Measurements from ENCODE around the gene TSPAN33. TPM values are rescaled to one million over a fixed set of nuclear protein-coding genes. Genes with fewer than 3 reads are reported as not detected.

The TSPAN33 gene
- total RNA-seq, 4 donors from 2014 or later, result 2.4 to 12.1 (median 6.0) TPM

DNA sequence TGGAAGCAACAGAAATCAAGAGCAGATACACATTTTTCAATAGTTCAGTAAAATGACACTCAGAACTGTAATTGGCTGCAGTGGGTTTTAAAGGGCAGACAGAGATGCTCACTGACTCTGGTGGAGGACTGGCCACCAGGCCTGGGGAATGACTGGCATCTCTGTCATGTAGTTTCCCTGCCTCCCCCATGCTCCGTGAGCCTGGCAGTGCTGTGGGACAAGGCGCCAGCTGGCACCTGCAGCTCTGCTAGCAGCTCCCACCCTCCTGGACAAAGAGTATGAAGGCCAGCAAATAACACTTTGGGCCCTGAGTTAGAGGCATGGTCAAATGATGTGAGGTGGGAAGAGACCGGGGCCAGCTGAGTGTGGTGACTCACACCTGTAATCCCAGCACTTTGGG, 15.0 kb downstream of the TSPAN33 start:
- TF ChIP-seq, protein P1, sequence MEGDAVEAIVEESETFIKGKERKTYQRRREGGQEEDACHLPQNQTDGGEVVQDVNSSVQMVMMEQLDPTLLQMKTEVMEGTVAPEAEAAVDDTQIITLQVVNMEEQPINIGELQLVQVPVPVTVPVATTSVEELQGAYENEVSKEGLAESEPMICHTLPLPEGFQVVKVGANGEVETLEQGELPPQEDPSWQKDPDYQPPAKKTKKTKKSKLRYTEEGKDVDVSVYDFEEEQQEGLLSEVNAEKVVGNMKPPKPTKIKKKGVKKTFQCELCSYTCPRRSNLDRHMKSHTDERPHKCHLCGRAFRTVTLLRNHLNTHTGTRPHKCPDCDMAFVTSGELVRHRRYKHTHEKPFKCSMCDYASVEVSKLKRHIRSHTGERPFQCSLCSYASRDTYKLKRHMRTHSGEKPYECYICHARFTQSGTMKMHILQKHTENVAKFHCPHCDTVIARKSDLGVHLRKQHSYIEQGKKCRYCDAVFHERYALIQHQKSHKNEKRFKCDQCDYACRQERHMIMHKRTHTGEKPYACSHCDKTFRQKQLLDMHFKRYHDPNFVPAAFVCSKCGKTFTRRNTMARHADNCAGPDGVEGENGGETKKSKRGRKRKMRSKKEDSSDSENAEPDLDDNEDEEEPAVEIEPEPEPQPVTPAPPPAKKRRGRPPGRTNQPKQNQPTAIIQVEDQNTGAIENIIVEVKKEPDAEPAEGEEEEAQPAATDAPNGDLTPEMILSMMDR (IDR thresholded peaks at IDR 0.05; ENCODE audit: low read depth), result no peak

DNA sequence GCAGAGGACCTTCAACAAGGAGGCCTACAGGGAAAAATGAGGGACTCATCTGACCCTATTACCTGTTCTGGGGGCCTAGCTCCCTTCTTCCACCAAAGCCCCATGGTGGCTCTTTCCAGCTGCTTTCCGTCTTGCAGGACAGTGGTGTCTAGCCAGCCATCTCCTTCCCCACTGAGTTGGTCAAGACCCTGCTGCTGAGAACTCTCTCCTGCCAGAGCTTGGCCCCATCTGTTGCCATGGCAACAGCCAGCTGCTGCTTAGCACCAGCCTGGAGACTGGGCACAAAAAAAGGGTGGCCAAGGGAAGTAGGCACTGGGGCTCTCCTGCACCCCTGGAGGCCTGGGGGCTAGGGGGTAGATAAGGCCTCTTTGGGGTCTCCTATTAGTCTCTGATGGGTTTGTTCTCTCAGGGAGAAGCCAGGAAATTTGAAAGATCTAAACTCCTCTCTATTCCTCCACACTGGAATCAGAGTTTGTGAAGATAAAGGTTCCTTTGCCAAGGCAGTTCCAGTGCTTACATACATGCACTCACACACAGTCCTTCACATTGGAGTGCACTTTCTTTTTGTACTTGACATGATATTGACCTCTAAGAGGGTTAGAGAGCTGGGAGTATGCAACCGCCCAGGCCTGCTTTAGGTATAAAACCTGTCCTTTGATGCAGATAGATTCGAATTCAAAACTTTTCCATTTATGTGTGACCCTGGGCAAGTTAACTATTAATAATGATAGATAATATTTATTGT, 15.8 kb downstream of the TSPAN33 start:
- TF ChIP-seq, protein P1 (IDR thresholded peaks at IDR 0.05; ENCODE audit: low read depth), result no peak

DNA sequence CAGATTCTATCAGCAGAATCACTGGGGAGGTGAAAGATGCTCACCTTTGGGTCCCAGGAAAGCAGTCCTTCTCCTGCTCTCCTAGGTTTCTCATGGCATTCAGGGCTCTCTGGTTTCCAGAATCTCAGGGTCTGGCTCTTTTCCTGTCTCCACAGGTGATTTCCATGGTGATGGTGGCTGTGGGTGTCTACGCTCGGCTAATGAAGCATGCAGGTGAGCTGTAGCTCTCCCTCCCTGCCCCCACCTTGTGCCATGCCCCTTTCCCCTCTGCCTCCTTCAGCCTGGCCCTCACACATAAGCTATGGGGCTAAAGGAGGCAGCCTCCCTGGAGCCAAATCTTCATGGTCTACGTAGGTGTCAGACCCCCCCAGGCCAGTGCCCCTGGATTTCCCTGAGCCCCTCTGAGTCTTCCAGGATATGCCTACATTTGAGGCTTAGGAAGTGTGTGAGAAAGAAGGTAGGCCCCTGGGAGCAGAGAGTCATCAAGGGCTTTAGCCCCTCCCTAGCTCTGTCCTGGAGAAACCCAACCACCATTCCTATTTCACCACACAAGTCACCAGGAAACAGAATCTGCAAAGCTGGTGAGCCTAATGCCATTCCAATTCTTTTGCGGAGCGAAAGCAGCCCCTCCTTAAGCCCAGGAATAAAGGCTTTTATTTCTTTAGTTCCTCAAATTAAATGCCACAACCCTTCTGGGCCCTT, 17.2 kb downstream of the TSPAN33 start:
- TF ChIP-seq, protein P1 (IDR thresholded peaks at IDR 0.05; ENCODE audit: low read depth), result no peak

DNA sequence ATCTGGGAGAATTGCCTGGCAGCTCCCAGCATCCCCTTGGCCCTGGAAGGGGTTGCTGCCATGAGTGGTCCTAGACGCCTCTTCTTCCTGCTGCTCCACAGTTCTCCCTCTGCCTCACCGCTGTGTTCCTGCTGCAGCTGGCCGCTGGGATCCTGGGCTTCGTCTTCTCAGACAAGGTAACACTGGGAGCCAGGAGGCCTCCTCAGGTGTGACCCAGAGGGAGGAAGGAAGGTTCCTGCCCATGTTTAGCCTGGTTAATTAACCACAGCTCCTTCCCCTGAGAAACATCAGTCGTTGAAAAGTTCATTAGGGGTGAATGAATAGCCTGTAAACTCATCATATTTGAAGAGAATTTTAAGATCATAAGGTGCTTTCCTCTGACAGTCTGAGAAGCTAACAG, 18.2 kb downstream of the TSPAN33 start:
- TF ChIP-seq, protein P1 (IDR thresholded peaks at IDR 0.05; ENCODE audit: low read depth), result no peak

DNA sequence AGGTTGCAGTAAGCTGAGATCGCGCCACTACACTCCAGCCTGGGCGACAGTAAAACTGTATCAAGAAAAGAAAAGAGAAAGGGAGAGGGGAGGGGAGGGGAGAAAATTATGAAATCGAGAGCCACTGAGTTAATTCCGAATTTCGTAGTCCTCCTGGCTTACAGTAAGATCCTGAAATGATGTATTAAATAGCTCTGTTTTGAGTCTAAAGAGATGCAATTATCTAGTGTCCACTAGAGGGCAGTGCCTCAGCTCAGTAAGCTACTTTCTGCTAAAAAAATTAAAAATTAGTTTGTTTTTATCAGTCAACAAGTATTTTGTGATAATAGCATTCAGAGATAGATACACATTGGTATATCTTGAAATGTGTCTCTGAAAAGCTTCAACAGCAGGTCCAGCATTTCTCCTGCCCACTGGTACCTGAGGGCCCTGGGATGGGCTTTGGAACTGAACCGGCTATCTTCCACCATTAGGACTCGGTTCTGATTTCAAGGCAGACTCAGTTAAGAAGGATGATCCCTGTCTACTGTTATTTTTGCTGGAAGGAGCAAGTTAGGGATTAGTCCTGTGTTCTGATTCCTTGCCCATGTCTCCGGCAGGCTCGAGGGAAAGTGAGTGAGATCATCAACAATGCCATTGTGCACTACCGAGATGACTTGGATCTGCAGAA, 19.5 kb downstream of the TSPAN33 start:
- TF ChIP-seq, protein P1 (IDR thresholded peaks at IDR 0.05; ENCODE audit: low read depth), result no peak

DNA sequence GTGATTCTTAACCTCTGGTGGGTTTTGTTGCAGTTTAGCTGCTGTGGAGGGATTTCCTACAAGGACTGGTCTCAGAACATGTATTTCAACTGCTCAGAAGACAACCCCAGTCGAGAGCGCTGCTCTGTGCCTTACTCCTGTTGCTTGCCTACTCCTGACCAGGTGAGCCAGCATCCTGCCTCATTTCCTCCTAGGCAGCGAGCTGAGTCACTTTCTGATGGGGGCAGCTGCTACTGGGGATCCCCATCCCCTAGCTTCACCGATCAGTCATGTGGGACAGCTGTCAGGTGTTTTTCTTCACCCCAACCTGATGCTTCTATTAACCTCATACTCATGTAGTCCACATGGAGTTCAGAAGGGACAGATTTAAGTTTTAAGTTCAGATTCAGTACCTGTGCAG, 22.2 kb downstream of the TSPAN33 start:
- TF ChIP-seq, protein P1 (IDR thresholded peaks at IDR 0.05; ENCODE audit: low read depth), result no peak

DNA sequence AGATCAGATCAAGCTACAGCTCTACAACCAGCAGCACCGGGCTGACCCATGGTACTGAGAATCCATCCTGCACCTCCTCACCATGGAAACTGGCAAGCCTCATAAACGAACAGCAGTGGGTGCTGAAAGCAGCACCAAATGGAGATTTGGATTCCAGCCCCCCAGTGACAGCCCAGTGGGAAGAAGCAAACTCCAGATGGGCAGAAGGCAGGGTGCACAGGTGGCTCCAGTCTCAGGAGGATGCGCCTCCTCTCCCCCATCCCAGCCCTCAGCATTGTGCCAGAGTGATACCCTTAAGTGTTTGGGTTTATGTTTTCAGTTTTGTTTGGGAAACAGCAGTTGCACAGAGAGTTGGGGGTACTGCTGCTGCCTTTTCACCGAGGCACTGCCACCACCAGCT, 23.3 kb downstream of the TSPAN33 start:
- TF ChIP-seq, protein P1 (IDR thresholded peaks at IDR 0.05; ENCODE audit: low read depth), result no peak
